Measurements from ENCODE around the gene PIP5K1C.
A peak's percentile ranks its signal among the peaks of the same experiment; 100 is the strongest.

Gene PIP5K1C

GRCh38 chr19:3721131-3721886 is 21.0 kb upstream of the PIP5K1C start:
- DNase-seq (ENCODE audit: insufficient read length, low spot score), result peak; percentile 97
- no peak for FAIRE-seq
- TF ChIP-seq CTCF (IDR thresholded peaks at IDR 0.05; ENCODE audit: insufficient read depth, missing control alignments), result no peak

GRCh38 chr19:3720349-3720917 is 20.2 kb upstream of the PIP5K1C start:
- FAIRE-seq, result no peak
- no peak for TF ChIP-seq CTCF (IDR thresholded peaks at IDR 0.05; ENCODE audit: insufficient read depth, missing control alignments)
- no peak for DNase-seq (ENCODE audit: insufficient read length, low spot score)

- FAIRE-seq (no peak), DNase-seq (ENCODE audit: insufficient read length, low spot score) (no peak)
- TF ChIP-seq CTCF (IDR thresholded peaks at IDR 0.05; ENCODE audit: insufficient read depth, missing control alignments), result no peak
Measured at GRCh38 chr19:3719868-3720267, 19.6 kb upstream of the PIP5K1C start.

GRCh38 chr19:3716147-3716668 is 15.9 kb upstream of the PIP5K1C start:
- FAIRE-seq (no peak), DNase-seq (ENCODE audit: insufficient read length, low spot score) (no peak)
- no peak for TF ChIP-seq CTCF (IDR thresholded peaks at IDR 0.05; ENCODE audit: insufficient read depth, missing control alignments)

- no peak for TF ChIP-seq CTCF (IDR thresholded peaks at IDR 0.05; ENCODE audit: insufficient read depth, missing control alignments)
- FAIRE-seq, result no peak
- DNase-seq (ENCODE audit: insufficient read length, low spot score), result no peak
Measured at GRCh38 chr19:3712663-3713611, 12.7 kb upstream of the PIP5K1C start.

GRCh38 chr19:3710265-3710812 is 10.1 kb upstream of the PIP5K1C start:
- no peak for FAIRE-seq
- TF ChIP-seq CTCF (IDR thresholded peaks at IDR 0.05; ENCODE audit: insufficient read depth, missing control alignments), result no peak
- no peak for DNase-seq (ENCODE audit: insufficient read length, low spot score)

Data from D721Med (cell line).